AG10803 (cell line): Measurements from ENCODE around the gene VWA2.

Experiments used
- DNase-seq: peaks from one replicate; pipeline ENCODE4 v3.0.0; 2010; ENCODE audit warnings: low read depth
- H3K4me3 ChIP-seq: 2 replicates; pipeline ENCODE4 v1.5.1; 2011; ENCODE audit warnings: mild to moderate bottlenecking, low read length, control low read depth
- CTCF ChIP-seq: conservative IDR thresholded peaks from 2 replicates; pipeline ENCODE4 v1.5.1; 2011; ENCODE audit warnings: mild to moderate bottlenecking, low read length, control low read depth, inconsistent platforms

Gene VWA2

GRCh38 chr10:114239117-114239993 lies at the start of gene VWA2:
Gene VWA2 (plus strand): TSS chr10:114239254. CDS start chr10:114248714, 9,460 bp downstream.
- no peak for DNase-seq
- H3K4me3 ChIP-seq, result no peak within 1 kb of the TSS
- TF ChIP-seq CTCF, result no peak

GRCh38 chr10:114189700-114190099 lies 49.4 kb upstream of the VWA2 start:
- no peak for DNase-seq
- H3K4me3 ChIP-seq, result no peak overlapping the region
- TF ChIP-seq CTCF, result no peak

GRCh38 chr10:114195079-114195478 lies 44.0 kb upstream of the VWA2 start:
- no peak overlapping the region for H3K4me3 ChIP-seq
- no peak for DNase-seq

GRCh38 chr10:114199239-114199638 lies 39.8 kb upstream of the VWA2 start:
- no peak for DNase-seq
- H3K4me3 ChIP-seq, result no peak overlapping the region
- TF ChIP-seq CTCF, result no peak

More at GRCh38 chr10:114195079-114195478, 44.0 kb upstream of the VWA2 start:
- no peak for TF ChIP-seq CTCF

GRCh38 chr10:114202812-114203211 lies 36.2 kb upstream of the VWA2 start:
- no peak overlapping the region for H3K4me3 ChIP-seq
- DNase-seq, result no peak
- no peak for TF ChIP-seq CTCF

- DNase-seq, result no peak
- TF ChIP-seq CTCF, result no peak
- no peak overlapping the region for H3K4me3 ChIP-seq
Observed at GRCh38 chr10:114206902-114207301, 32.2 kb upstream of the VWA2 start.

GRCh38 chr10:114207349-114207748 lies 31.7 kb upstream of the VWA2 start:
- DNase-seq, result no peak
- H3K4me3 ChIP-seq, result no peak overlapping the region
- no peak for TF ChIP-seq CTCF
